RWPE1 (cell line): ENCODE data around the gene THAP4.

Experiments used
- CTCF ChIA-PET: fragments of 350-600 bp; sonication (Branson Sonifier 250); formaldehyde crosslinking; extraction: SDS; loops from one replicate; lab custom pipeline; 2021; lab: Yijun Ruan, JAX
- POLR2A ChIA-PET: fragments of 400-600 bp; formaldehyde crosslinking; extraction: SDS; loops from one replicate; lab custom pipeline; 2020; ENCODE audit warnings: antibody characterized with exemption; ENCODE audit not compliant: low non-redundant PET; lab: Yijun Ruan, JAX
- DNase-seq: peaks from one replicate; pipeline ENCODE4 v3.0.0; 2012; ENCODE audit warnings: low spot score
- H3K27ac ChIP-seq: fragments of 450-650 bp; 2 replicates; pipeline ENCODE4 v1.5.1; 2017
- TF ChIP-seq, protein P1 (sequence below): fragments of 450-650 bp; conservative IDR thresholded peaks from 2 replicates; pipeline ENCODE4 v1.5.1; 2017; ENCODE audit warnings: low read depth, mild to moderate bottlenecking

THAP4 gene

DNA sequence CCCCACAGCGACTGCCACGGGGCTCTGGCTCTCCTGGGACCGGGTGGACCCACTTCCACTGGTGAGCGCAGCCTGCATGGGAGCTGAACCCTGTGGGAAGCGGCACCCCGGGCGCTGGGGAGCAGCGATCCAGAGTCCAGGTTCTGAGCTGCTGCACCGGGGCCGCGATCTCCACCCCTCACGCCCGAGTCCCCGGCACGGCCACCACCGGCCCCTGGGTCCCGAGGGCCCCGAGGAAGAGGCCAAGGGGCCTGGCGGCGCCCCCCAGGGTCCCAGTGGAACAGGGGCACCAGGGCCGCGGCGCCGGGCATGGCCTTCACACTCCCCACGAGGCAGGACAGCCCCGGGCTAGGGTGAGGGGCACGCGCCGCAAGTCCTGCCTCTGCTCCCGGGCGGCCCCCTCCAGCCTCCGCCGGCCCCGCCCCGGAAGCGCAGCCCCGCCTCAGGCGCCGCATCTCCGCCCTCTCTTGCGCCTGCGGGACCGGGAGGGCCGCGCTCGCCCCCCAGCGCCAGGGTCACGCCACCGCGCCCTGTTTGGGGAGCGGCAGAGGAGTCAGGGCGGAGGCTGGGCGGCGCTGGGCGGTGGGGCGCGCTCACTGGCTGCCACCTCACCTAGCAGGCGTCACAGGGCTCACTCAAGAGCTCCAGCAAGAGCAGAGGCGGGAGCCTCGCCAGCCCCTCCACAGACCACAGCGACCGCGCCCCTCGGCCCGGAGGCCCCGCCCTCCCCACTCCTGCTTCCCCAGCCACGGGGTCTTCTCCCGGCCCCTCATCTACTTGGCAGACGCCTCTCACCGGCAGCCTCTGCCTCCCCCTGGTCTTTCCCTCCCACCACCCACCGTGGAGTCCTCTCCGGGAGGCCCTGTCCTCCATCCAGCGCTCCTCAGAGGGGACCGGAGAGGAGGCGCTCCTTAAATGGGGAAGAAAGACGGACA lies 26.8 kb downstream of the THAP4 start:
- peak; percentile 80 for DNase-seq
- H3K27ac ChIP-seq: peak overlapping the region; percentile 80
- CTCF ChIA-PET: interaction anchor here (0.6 to 1.0 kb wide), 6 partner anchors 15 to 448 kb away, joined by 3 to 5 read pairs (median 4); no protein-coding TSS in a partner anchor
- TF ChIP-seq, protein P1, sequence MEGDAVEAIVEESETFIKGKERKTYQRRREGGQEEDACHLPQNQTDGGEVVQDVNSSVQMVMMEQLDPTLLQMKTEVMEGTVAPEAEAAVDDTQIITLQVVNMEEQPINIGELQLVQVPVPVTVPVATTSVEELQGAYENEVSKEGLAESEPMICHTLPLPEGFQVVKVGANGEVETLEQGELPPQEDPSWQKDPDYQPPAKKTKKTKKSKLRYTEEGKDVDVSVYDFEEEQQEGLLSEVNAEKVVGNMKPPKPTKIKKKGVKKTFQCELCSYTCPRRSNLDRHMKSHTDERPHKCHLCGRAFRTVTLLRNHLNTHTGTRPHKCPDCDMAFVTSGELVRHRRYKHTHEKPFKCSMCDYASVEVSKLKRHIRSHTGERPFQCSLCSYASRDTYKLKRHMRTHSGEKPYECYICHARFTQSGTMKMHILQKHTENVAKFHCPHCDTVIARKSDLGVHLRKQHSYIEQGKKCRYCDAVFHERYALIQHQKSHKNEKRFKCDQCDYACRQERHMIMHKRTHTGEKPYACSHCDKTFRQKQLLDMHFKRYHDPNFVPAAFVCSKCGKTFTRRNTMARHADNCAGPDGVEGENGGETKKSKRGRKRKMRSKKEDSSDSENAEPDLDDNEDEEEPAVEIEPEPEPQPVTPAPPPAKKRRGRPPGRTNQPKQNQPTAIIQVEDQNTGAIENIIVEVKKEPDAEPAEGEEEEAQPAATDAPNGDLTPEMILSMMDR: peak; percentile 77
- POLR2A ChIA-PET: no interaction called here

DNA sequence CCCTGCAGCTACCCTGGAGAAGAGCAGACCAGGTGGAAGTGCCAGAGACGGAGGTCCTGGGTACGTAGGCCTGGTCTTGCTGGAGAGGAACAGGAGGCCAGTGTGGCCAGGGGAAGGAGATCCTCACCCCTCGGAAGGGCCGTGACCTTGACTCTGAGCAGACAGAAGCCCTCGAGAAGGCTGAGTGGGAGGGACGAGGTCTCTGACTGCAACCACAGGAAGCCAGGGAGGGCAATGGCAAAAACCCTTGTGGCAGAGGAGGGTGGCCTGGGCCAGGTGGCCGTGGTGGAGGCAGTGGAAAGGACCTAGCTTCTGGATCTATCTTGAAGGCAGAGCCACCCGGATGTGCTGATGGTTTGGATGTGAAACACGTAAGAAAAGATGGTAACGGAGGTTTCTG lies 28.1 kb downstream of the THAP4 start:
- CTCF ChIA-PET: no interaction called here
- TF ChIP-seq, protein P1: no peak
- POLR2A ChIA-PET: no interaction called here
- DNase-seq: no peak
- peak overlapping the region; percentile 80 for H3K27ac ChIP-seq

DNA sequence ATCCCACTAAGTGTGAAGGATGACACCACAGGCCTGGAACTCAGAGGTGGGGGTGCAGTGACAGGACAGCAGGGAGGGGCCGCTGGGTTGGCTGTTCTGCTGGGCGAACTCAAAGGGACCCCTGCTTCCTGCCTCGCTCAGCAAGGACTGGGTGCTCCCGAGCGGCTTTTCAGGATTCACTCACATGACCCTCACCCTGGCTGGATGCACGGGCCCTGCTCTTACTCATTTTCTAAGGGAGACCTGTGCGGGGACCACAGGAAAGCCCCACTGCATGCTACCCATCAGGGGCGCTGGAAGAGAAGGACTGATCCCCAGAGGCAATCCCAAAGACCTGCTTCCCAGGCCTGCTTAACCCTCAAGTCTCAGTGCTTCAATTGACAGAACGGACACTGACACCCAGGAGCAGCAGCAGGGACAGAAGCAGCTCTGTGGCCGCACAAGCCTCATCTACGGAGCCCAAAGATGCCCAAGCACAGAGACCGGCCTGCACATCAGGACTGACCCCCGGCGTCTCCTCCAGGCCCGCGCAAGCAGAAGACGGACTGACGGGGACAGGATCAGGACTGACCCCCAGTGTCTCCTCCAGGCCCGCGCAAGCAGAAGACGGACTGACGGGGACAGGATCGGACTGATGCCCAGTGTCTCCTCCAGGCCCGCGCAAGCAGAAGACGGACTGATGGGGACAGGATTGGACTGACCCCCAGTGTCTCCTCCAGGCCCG lies 29.6 kb downstream of the THAP4 start:
- CTCF ChIA-PET: no interaction called here
- DNase-seq: no peak
- no peak overlapping the region for H3K27ac ChIP-seq
- TF ChIP-seq, protein P1: no peak
- POLR2A ChIA-PET: no interaction called here

DNA sequence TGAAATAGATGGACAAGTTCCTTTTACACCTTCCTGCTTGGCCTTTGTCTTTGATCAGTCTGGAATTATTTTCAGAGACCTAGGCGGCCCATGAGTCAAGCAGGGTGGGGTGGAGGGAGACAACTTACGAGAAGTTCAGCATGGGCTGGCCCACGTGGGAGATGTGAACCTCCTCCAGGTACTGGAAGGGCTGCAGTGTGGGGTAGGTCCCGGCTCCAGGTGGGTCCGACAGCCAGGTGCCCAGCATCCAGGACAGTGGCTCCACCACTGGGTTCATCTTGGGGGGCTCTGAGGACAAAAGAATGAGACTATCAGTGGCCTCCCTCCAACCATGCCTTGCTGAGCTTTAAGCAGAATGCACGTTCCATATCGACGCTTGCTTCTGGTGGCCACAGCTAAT lies 30.8 kb downstream of the THAP4 start:
- TF ChIP-seq, protein P1: no peak
- no peak for DNase-seq
- ChIA-PET CTCF (interaction anchor here (0.6 to 0.7 kb wide), 2 partner anchors 319 to 619 kb away, joined by 3 read pairs; no protein-coding TSS in a partner anchor), POLR2A (no interaction called here)
- no peak overlapping the region for H3K27ac ChIP-seq

DNA sequence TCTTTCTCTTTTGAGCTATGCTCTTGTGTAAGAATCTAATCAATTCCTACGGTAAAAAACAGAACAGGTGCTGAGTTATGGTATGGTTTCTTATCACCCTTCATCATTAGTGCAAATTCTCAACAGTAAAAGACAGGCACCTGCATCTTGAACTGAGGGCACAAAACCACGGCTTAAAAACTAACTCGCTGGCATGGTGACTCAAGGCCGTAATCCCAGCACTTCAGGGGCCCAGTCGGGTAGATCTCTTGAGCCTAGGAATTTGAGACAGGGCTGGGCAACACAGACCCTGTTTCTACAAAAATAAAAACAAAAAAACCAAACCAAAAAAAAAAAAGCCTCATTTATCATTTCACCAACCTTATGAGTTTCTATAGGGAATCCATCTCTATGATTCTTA lies 33.3 kb downstream of the THAP4 start:
- POLR2A ChIA-PET: no interaction called here
- no peak for DNase-seq
- TF ChIP-seq, protein P1: no peak
- CTCF ChIA-PET: interaction anchor here (0.8 kb wide), 1 partner anchor 43 kb away, joined by 3 read pairs; no protein-coding TSS in a partner anchor
- H3K27ac ChIP-seq: no peak overlapping the region

DNA sequence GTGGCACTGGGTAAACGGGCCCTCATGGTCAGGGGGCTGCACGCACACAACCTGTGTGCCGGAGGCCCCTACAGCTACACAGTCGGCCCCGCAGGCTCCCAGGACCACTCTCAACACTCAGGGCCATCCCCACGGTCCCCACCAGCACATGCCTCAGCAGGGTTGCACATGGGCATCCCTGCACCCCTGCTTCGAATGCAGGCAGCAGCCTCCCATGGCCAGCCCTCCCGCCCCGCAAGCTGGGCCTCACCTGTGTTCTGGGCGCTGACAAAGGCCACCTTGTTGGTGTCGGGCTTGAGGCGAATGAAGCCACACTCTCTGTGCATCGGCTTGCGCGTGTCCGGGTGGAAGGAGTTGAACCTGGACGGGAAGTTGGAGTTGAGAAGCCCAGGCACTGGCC lies 34.2 kb downstream of the THAP4 start:
- TF ChIP-seq, protein P1: no peak
- ChIA-PET POLR2A (no interaction called here), CTCF (no interaction called here)
- DNase-seq: no peak
- no peak overlapping the region for H3K27ac ChIP-seq
